ENCODE measurements around the gene LTBP1.
"Not testable (repeated sequence)": the region's sequence is repeated elsewhere in the genome, so short reads cannot be mapped to it uniquely, and the experiment has no call there.

LTBP1 gene

GRCh38 chr2:32965523-32966171, 18.9 kb downstream of the LTBP1 start:
- no peak for DNase-seq

GRCh38 chr2:32969444-32970162, 22.9 kb downstream of the LTBP1 start:
- no peak for DNase-seq

GRCh38 chr2:32973772-32974171, 27.0 kb downstream of the LTBP1 start:
- not testable (repeated sequence) for DNase-seq

GRCh38 chr2:32976409-32977063, 29.8 kb downstream of the LTBP1 start:
- DNase-seq = no peak

- DNase-seq = no peak
Observed at GRCh38 chr2:32977228-32977758, 30.5 kb downstream of the LTBP1 start.

- DNase-seq = no peak
Observed at GRCh38 chr2:32981612-32982011, 34.9 kb downstream of the LTBP1 start.

GRCh38 chr2:32983193-32983924, 36.6 kb downstream of the LTBP1 start:
- not testable (repeated sequence) for DNase-seq

GRCh38 chr2:32986480-32986879, 39.7 kb downstream of the LTBP1 start:
- no peak for DNase-seq

GRCh38 chr2:32988525-32988924, 41.8 kb downstream of the LTBP1 start:
- no peak for DNase-seq

GRCh38 chr2:32990556-32990955, 43.8 kb downstream of the LTBP1 start:
- DNase-seq = no peak

- DNase-seq = no peak
Observed at GRCh38 chr2:32991091-32991845, 44.5 kb downstream of the LTBP1 start.

GRCh38 chr2:32993005-32993539, 46.3 kb downstream of the LTBP1 start:
- DNase-seq = no peak

GRCh38 chr2:32997705-32998104, 51.0 kb downstream of the LTBP1 start:
- DNase-seq = no peak

GRCh38 chr2:33000986-33001385, 54.2 kb downstream of the LTBP1 start:
- DNase-seq = no peak

- no peak for DNase-seq
Observed at GRCh38 chr2:33001823-33002222, 55.1 kb downstream of the LTBP1 start.

GRCh38 chr2:33002863-33003262, 56.1 kb downstream of the LTBP1 start:
- DNase-seq = no peak

- no peak for DNase-seq
Observed at GRCh38 chr2:33005057-33005456, 58.3 kb downstream of the LTBP1 start.

GRCh38 chr2:33008716-33009115, 62.0 kb downstream of the LTBP1 start:
- no peak for DNase-seq

- DNase-seq = no peak
Observed at GRCh38 chr2:33009249-33009648, 62.5 kb downstream of the LTBP1 start.

GRCh38 chr2:33011373-33011772, 64.6 kb downstream of the LTBP1 start:
- no peak for DNase-seq

GRCh38 chr2:33011941-33012340, 65.2 kb downstream of the LTBP1 start:
- DNase-seq = no peak

GRCh38 chr2:33013684-33014110, 66.9 kb downstream of the LTBP1 start:
- no peak for DNase-seq
